OCI-LY3 (cell line): ENCODE data around the gene VIPR2.

Source experiments
- CTCF ChIP-seq: fragments of 200-600, 300-600 bp; sonication (generic); IDR thresholded peaks from 2 replicates; pipeline ENCODE4 v1.5.1; 2014; ENCODE audit warnings: antibody characterized with exemption, low read length, low read depth
- EZH2phosphoT487 ChIP-seq: fragments of 200-600 bp; shearing (Covaris generic); IDR thresholded peaks from 2 replicates; pipeline ENCODE4 v1.6.1; 2018; ENCODE audit warnings: antibody characterized with exemption, mixed run types, low read depth

GRCh38 chr7:159092701-159093121 lies 52.0 kb downstream of the VIPR2 start:
- TF ChIP-seq CTCF (no peak), EZH2phosphoT487 (no peak)
